Neural cell (in vitro differentiated cells): ENCODE measurements around the gene RMI2. TPM values are rescaled to one million over a fixed set of nuclear protein-coding genes. Genes with fewer than 3 reads are reported as not detected.
"Not testable (repeated sequence)": the region's sequence is repeated elsewhere in the genome, so short reads cannot be mapped to it uniquely, and the experiment has no call there.

ENCODE experiments used
- H2AFZ ChIP-seq: fragments of 200-600, 300-800 bp; sonication (generic), shearing (Covaris generic); 2 replicates; pipeline ENCODE4 v1.6.0; 2014; ENCODE audit warnings: low read depth, mild to moderate bottlenecking, antibody characterized with exemption, low read length, moderate library complexity
- H3F3A ChIP-seq: fragments of 200-600 bp; shearing (Covaris generic); 2 replicates; pipeline ENCODE4 v1.6.1; 2016; ENCODE audit warnings: mild to moderate bottlenecking, moderate library complexity, mixed read lengths, antibody characterized with exemption, low read length; ENCODE audit not compliant: insufficient read depth, poor library complexity, severe bottlenecking
- H3K27ac ChIP-seq: fragments of 200-600, 300-800 bp; sonication (generic), shearing (Covaris generic); 2 replicates; pipeline ENCODE4 v1.5.1; 2014; ENCODE audit warnings: mild to moderate bottlenecking, low read length, moderate library complexity
- H3K27me3 ChIP-seq: fragments of 300-800, 200-600 bp; sonication (generic), shearing (Covaris generic); 2 replicates; pipeline ENCODE4 v1.6.0; 2014; ENCODE audit warnings: mild to moderate bottlenecking, low read depth, low read length, moderate library complexity; ENCODE audit not compliant: insufficient read depth
- H3K36me3 ChIP-seq: fragments of 300-800, 200-600 bp; sonication (generic), shearing (Covaris generic); 2 replicates; pipeline ENCODE4 v1.5.1; 2014; ENCODE audit warnings: mild to moderate bottlenecking, antibody characterized with exemption, low read length, moderate library complexity; ENCODE audit not compliant: insufficient read depth
- H3K4me2 ChIP-seq: fragments of 300-800, 200-600 bp; sonication (generic), shearing (Covaris generic); 2 replicates; pipeline ENCODE4 v1.6.0; 2014; ENCODE audit warnings: mild to moderate bottlenecking, low read length
- H3K4me3 ChIP-seq: fragments of 300-800, 200-600 bp; sonication (generic), shearing (Covaris generic); 2 replicates; pipeline ENCODE4 v1.5.1; 2014; ENCODE audit warnings: mild to moderate bottlenecking, low read length, moderate library complexity
- H3K79me2 ChIP-seq: fragments of 200-600 bp; shearing (Covaris generic); replicated peaks from 2 replicates; pipeline ENCODE4 v1.6.0; 2014; ENCODE audit warnings: mild to moderate bottlenecking, low read length, moderate library complexity; ENCODE audit not compliant: insufficient read depth
- H3K9ac ChIP-seq: fragments of 300-800, 200-600 bp; sonication (generic), shearing (Covaris generic); 2 replicates; pipeline ENCODE4 v1.6.1; 2016; ENCODE audit warnings: mild to moderate bottlenecking, low read length, mixed read lengths
- H3K9me2 ChIP-seq: fragments of 200-600 bp; shearing (Covaris generic); 2 replicates; pipeline ENCODE4 v1.6.1; 2016; ENCODE audit warnings: mild to moderate bottlenecking, low read length, mixed read lengths; ENCODE audit not compliant: insufficient read depth
- H3K9me3 ChIP-seq: fragments of 200-600, 300-800 bp; sonication (generic), shearing (Covaris generic); 2 replicates; pipeline ENCODE4 v1.6.1; 2016; ENCODE audit warnings: mild to moderate bottlenecking, mixed run types, low read length, moderate library complexity, mixed read lengths
- H4K20me1 ChIP-seq: fragments of 200-600 bp; shearing (Covaris generic); 2 replicates; pipeline ENCODE4 v1.6.1; 2016; ENCODE audit warnings: mild to moderate bottlenecking, mixed run types; ENCODE audit not compliant: insufficient read depth
- CTCF ChIP-seq: fragments of 450-650 bp; IDR thresholded peaks from 2 replicates; pipeline ENCODE4 v1.5.1; 2014; ENCODE audit warnings: antibody characterized with exemption, mild to moderate bottlenecking, moderate library complexity; ENCODE audit not compliant: poor library complexity, severe bottlenecking
- EP300 ChIP-seq: fragments of 450-650 bp; conservative IDR thresholded peaks from 2 replicates; pipeline ENCODE4 v1.6.1; 2014; ENCODE audit warnings: antibody characterized with exemption, mild to moderate bottlenecking, moderate library complexity; ENCODE audit not compliant: poor library complexity, severe bottlenecking
- EZH2 ChIP-seq: fragments of 200-600, 300-800 bp; shearing (Covaris generic), sonication (generic); IDR thresholded peaks from 2 replicates; pipeline ENCODE4 v1.6.1; 2014; ENCODE audit warnings: antibody characterized with exemption, low read length, borderline replicate concordance, mild to moderate bottlenecking; ENCODE audit not compliant: insufficient read depth, poor library complexity, severe bottlenecking
- MXI1 ChIP-seq: fragments of 450-650 bp; conservative IDR thresholded peaks from 2 replicates; pipeline ENCODE4 v1.6.1; 2014; ENCODE audit warnings: antibody characterized with exemption, mild to moderate bottlenecking; ENCODE audit not compliant: poor library complexity, severe bottlenecking
- POLR2AphosphoS5 ChIP-seq: IDR thresholded peaks from 2 replicates; pipeline ENCODE4 v1.6.1; 2012
- RAD21 ChIP-seq: fragments of 450-650 bp; conservative IDR thresholded peaks from 2 replicates; pipeline ENCODE4 v1.6.1; 2014; ENCODE audit warnings: antibody characterized with exemption, mild to moderate bottlenecking, moderate library complexity
- SMC3 ChIP-seq: fragments of 450-650 bp; conservative IDR thresholded peaks from 2 replicates; pipeline ENCODE4 v1.6.1; 2014; ENCODE audit warnings: antibody characterized with exemption, mild to moderate bottlenecking, moderate library complexity; ENCODE audit not compliant: poor library complexity
- TAF1 ChIP-seq: IDR thresholded peaks from 2 replicates; pipeline ENCODE4 v1.6.1; 2012; ENCODE audit warnings: low read depth
- polyA plus RNA-seq: library from polyadenylated mRNA; depleted of rRNA; stranded (reverse); fragments of >200 nt; gene quantifications from 2 replicates; pipeline ENCODE4 v1.2.3, GENCODE V29; 2014
- TF ChIP-seq, protein P1 (sequence below): IDR thresholded peaks from 2 replicates; pipeline ENCODE4 v1.6.1; 2012; ENCODE audit warnings: borderline replicate concordance

RMI2 gene
- polyA plus RNA-seq, 1 donor from 2014 or later = 0.48 TPM

DNA sequence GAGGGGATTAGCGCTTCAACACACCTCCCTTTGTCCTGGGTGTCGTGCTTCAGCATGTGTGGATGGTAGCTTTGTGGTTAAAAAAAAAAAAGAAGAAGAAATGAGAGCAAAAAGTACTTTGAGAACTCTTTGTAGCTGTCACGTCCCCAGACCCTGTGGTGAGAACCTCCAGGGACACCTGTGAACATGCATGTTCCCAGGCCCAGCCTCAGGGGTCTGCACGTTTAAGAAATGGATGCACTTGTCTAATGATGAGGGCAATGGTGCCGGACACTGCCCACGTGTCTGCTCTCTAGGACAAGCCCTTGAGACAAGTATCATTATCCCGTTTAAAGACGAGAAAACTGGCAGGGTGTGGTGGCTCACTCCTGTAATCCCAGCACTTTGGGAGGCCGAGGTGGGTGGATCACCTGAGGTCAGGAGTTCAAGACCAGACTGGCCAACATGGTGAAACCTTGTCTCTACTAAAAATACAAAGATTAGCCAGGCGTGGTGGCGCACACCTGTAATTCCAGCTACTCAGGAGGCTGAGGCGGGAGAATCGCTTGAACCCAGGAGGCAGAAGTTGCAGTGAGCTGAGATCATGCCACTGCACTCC is 46.2 kb upstream of the RMI2 start:
- not testable (repeated sequence) for H3K4me3 ChIP-seq, H3K79me2 ChIP-seq, H3K27me3 ChIP-seq, H4K20me1 ChIP-seq, H3K9me3 ChIP-seq, H3F3A ChIP-seq, H3K4me2 ChIP-seq, H3K9ac ChIP-seq, H2AFZ ChIP-seq, H3K9me2 ChIP-seq, H3K36me3 ChIP-seq, H3K27ac ChIP-seq

- no peaks in the 10 kb centered on the region for H3K9me3 ChIP-seq
- no peaks in the 10 kb centered on the region for H3F3A ChIP-seq
- TF ChIP-seq EZH2 (no peak), RAD21 (no peak), SMC3 (no peak), EP300 (no peak)
- TF ChIP-seq, protein P1, sequence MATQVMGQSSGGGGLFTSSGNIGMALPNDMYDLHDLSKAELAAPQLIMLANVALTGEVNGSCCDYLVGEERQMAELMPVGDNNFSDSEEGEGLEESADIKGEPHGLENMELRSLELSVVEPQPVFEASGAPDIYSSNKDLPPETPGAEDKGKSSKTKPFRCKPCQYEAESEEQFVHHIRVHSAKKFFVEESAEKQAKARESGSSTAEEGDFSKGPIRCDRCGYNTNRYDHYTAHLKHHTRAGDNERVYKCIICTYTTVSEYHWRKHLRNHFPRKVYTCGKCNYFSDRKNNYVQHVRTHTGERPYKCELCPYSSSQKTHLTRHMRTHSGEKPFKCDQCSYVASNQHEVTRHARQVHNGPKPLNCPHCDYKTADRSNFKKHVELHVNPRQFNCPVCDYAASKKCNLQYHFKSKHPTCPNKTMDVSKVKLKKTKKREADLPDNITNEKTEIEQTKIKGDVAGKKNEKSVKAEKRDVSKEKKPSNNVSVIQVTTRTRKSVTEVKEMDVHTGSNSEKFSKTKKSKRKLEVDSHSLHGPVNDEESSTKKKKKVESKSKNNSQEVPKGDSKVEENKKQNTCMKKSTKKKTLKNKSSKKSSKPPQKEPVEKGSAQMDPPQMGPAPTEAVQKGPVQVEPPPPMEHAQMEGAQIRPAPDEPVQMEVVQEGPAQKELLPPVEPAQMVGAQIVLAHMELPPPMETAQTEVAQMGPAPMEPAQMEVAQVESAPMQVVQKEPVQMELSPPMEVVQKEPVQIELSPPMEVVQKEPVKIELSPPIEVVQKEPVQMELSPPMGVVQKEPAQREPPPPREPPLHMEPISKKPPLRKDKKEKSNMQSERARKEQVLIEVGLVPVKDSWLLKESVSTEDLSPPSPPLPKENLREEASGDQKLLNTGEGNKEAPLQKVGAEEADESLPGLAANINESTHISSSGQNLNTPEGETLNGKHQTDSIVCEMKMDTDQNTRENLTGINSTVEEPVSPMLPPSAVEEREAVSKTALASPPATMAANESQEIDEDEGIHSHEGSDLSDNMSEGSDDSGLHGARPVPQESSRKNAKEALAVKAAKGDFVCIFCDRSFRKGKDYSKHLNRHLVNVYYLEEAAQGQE = no peak
These were observed 45.2 kb upstream of the RMI2 start for GRCh38 chr16:11299865-11300559.

DNA sequence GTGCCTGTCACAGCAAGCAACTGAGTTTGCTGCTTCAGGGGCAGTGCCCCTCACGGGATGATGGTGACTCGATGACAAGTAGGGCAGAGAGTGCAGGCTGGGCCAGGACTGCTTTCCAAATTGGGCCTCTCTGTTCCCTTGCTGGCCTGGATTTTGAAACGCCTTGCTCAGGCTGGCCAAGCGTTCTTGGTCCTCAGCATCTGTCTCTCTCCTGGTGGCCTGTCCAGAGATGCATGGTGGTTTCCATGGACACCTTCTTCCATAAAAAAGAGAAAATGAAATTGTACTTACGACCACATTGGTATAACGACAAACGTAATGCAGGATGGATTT is 44.7 kb upstream of the RMI2 start:
- no peaks in the 10 kb centered on the region for H3K9me3 ChIP-seq
- no peak overlapping the region for H2AFZ ChIP-seq
- H3K9ac ChIP-seq = no peak overlapping the region
- no peaks in the 10 kb centered on the region for H3K9me2 ChIP-seq
- no peaks in the 10 kb centered on the region for H3K27me3 ChIP-seq
- H3K4me2 ChIP-seq = no peak overlapping the region
- TF ChIP-seq, protein P1 = no peak
- TF ChIP-seq EP300 = no peak
- TF ChIP-seq CTCF = no peak
- TF ChIP-seq POLR2AphosphoS5 = no peak
- no peak for TF ChIP-seq TAF1
- TF ChIP-seq EZH2 = no peak
- no peak for TF ChIP-seq SMC3
- no peak for TF ChIP-seq MXI1
- TF ChIP-seq RAD21 = no peak
- no peaks in the 10 kb centered on the region for H4K20me1 ChIP-seq
- no peak overlapping the region for H3K4me3 ChIP-seq
- H3K36me3 ChIP-seq = no peaks in the 10 kb centered on the region
- H3F3A ChIP-seq = no peaks in the 10 kb centered on the region
- no peaks in the 10 kb centered on the region for H3K79me2 ChIP-seq
- no peak overlapping the region for H3K27ac ChIP-seq

More at GRCh38 chr16:11299865-11300559, 45.2 kb upstream of the RMI2 start:
- no peak overlapping the region for H3K9ac ChIP-seq
- no peaks in the 10 kb centered on the region for H3K9me2 ChIP-seq
- H3K4me3 ChIP-seq = no peak overlapping the region
- H3K27me3 ChIP-seq = no peaks in the 10 kb centered on the region
- H3K79me2 ChIP-seq = no peaks in the 10 kb centered on the region
- H2AFZ ChIP-seq = no peak overlapping the region
- no peak overlapping the region for H3K4me2 ChIP-seq
- no peaks in the 10 kb centered on the region for H3K36me3 ChIP-seq
- no peaks in the 10 kb centered on the region for H4K20me1 ChIP-seq
- no peak overlapping the region for H3K27ac ChIP-seq
